ENCODE data around the gene HCST.
"Not testable (repeated sequence)": the region's sequence is repeated elsewhere in the genome, so short reads cannot be mapped to it uniquely, and the experiment has no call there.

The HCST gene

GRCh38 chr19:35907377-35907745 is 5.0 kb downstream of the HCST start:
- DNase-seq = no peak

GRCh38 chr19:35908010-35908441 is 5.7 kb downstream of the HCST start, which contains the start of gene TYROBP:
TSS of gene TYROBP (minus strand) at chr19:35908295. CDS start at chr19:35908228, 67 bp downstream.
- DNase-seq = no peak

- DNase-seq = no peak
Measured at GRCh38 chr19:35908973-35909683, 6.8 kb downstream of the HCST start.

GRCh38 chr19:35909684-35910035 is 7.3 kb downstream of the HCST start:
- no peak for DNase-seq

- DNase-seq = not testable (repeated sequence)
Measured at GRCh38 chr19:35910355-35910754, 8.0 kb downstream of the HCST start.

- DNase-seq = no peak
Measured at GRCh38 chr19:35911173-35911572, 8.8 kb downstream of the HCST start.

- DNase-seq = no peak
Measured at GRCh38 chr19:35911790-35912189, 9.5 kb downstream of the HCST start.

GRCh38 chr19:35913589-35913988 is 11.3 kb downstream of the HCST start:
- DNase-seq = no peak

- DNase-seq = no peak
Measured at GRCh38 chr19:35915443-35915842, 13.1 kb downstream of the HCST start.

GRCh38 chr19:35919306-35919705 is 17.0 kb downstream of the HCST start:
- no peak for DNase-seq

GRCh38 chr19:35921012-35921411 is 18.7 kb downstream of the HCST start:
- DNase-seq = no peak

GRCh38 chr19:35925501-35925900 is 23.2 kb downstream of the HCST start:
- DNase-seq = no peak

GRCh38 chr19:35928507-35928906 is 26.2 kb downstream of the HCST start:
- DNase-seq = no peak

GRCh38 chr19:35929876-35930275 is 27.5 kb downstream of the HCST start:
- DNase-seq = no peak

GRCh38 chr19:35931161-35931873 is 29.0 kb downstream of the HCST start:
- peak; percentile 99 for DNase-seq

- no peak for DNase-seq
Measured at GRCh38 chr19:35931874-35932202, 29.5 kb downstream of the HCST start.

- no peak for DNase-seq
Measured at GRCh38 chr19:35932291-35932936, 30.1 kb downstream of the HCST start.

- peak; percentile 86 for DNase-seq
Measured at GRCh38 chr19:35935911-35936737, 33.8 kb downstream of the HCST start, which contains the start of gene LRFN3. TSS of gene LRFN3 (plus strand) at chr19:35936374. CDS start at chr19:35939426, 3,052 bp downstream.

- DNase-seq = no peak
Measured at GRCh38 chr19:35936738-35937268, 34.5 kb downstream of the HCST start.

- DNase-seq = no peak
Measured at GRCh38 chr19:35937345-35938281, 35.3 kb downstream of the HCST start.
